H9 (cell line): Measurements from ENCODE around the gene TBC1D13. TPM values are rescaled to one million over a fixed set of nuclear protein-coding genes. Genes with fewer than 3 reads are reported as not detected.

Experiments
- DNase-seq: peaks from one replicate; pipeline ENCODE4 v3.0.0-alpha.2; 2017
- H2AFZ ChIP-seq: one replicate; pipeline ENCODE4 v1.6.1; 2013; ENCODE audit warnings: mild to moderate bottlenecking, low read length, control low read depth, moderate library complexity
- H2AK5ac ChIP-seq: 2 replicates; pipeline ENCODE4 v1.6.1; 2013; ENCODE audit warnings: low read length, control low read depth, mixed read lengths; ENCODE audit not compliant: insufficient read length
- H2BK120ac ChIP-seq: one replicate; pipeline ENCODE4 v1.6.1; 2013; ENCODE audit warnings: low read depth, mild to moderate bottlenecking, low read length, control low read depth, inconsistent platforms; ENCODE audit not compliant: poor library complexity, severe bottlenecking
- H2BK12ac ChIP-seq: 2 replicates; pipeline ENCODE4 v1.6.1; 2013; ENCODE audit warnings: low read length, control low read depth, mixed read lengths, low read depth; ENCODE audit not compliant: insufficient read length
- H2BK15ac ChIP-seq: 2 replicates; pipeline ENCODE4 v1.6.1; 2013; ENCODE audit warnings: low read depth, low read length, control low read depth
- H2BK20ac ChIP-seq: one replicate; pipeline ENCODE4 v1.6.1; 2013; ENCODE audit warnings: low read depth, mild to moderate bottlenecking, low read length, control low read depth, inconsistent platforms; ENCODE audit not compliant: poor library complexity, severe bottlenecking
- H2BK5ac ChIP-seq: 2 replicates; pipeline ENCODE4 v1.6.1; 2013; ENCODE audit warnings: low read length, control low read depth, mixed read lengths; ENCODE audit not compliant: insufficient read length
- H3K14ac ChIP-seq: 2 replicates; pipeline ENCODE4 v1.6.1; 2013; ENCODE audit warnings: low read length, control low read depth; ENCODE audit not compliant: insufficient read depth
- H3K18ac ChIP-seq: 2 replicates; pipeline ENCODE4 v1.6.1; 2013; ENCODE audit warnings: low read depth, mild to moderate bottlenecking, mixed read lengths, low read length, control low read depth; ENCODE audit not compliant: insufficient read length
- H3K23ac ChIP-seq: 2 replicates; pipeline ENCODE4 v1.6.1; 2013; ENCODE audit warnings: low read length, control low read depth, mixed read lengths, low read depth; ENCODE audit not compliant: insufficient read length
- H3K23me2 ChIP-seq: 2 replicates; pipeline ENCODE4 v1.6.1; 2013; ENCODE audit warnings: low read depth, mild to moderate bottlenecking, mixed read lengths, low read length, control low read depth; ENCODE audit not compliant: insufficient read length, poor library complexity, severe bottlenecking
- H3K27ac ChIP-seq: 2 replicates; pipeline ENCODE4 v1.5.1; 2013; ENCODE audit warnings: low read length, control low read depth, mixed read lengths, low read depth; ENCODE audit not compliant: insufficient read length
- H3K27me3 ChIP-seq: 2 replicates; pipeline ENCODE4 v1.6.1; 2013; ENCODE audit warnings: low read length, control low read depth, inconsistent platforms; ENCODE audit not compliant: insufficient read depth
- H3K4ac ChIP-seq: 2 replicates; pipeline ENCODE4 v1.6.1; 2013; ENCODE audit warnings: low read depth, mild to moderate bottlenecking, control low read depth, inconsistent platforms, low read length, moderate library complexity
- H3K4me1 ChIP-seq: 2 replicates; pipeline ENCODE4 v1.6.1; 2013; ENCODE audit warnings: low read length, control low read depth, inconsistent platforms; ENCODE audit not compliant: insufficient read depth
- H3K4me2 ChIP-seq: 2 replicates; pipeline ENCODE4 v1.6.1; 2013; ENCODE audit warnings: low read length, control low read depth, mixed read lengths; ENCODE audit not compliant: insufficient read length, insufficient read depth
- H3K56ac ChIP-seq: 2 replicates; pipeline ENCODE4 v1.6.1; 2013; ENCODE audit warnings: low read depth, mild to moderate bottlenecking, mixed read lengths, low read length, control low read depth; ENCODE audit not compliant: insufficient read length
- H3K79me1 ChIP-seq: 2 replicates; pipeline ENCODE4 v1.6.1; 2013; ENCODE audit warnings: low read depth, mild to moderate bottlenecking, moderate library complexity, low read length, control low read depth, inconsistent platforms; ENCODE audit not compliant: insufficient read depth, poor library complexity, severe bottlenecking
- H3K79me2 ChIP-seq: 2 replicates; pipeline ENCODE4 v1.6.1; 2013; ENCODE audit warnings: low read length, control low read depth, inconsistent platforms; ENCODE audit not compliant: insufficient read depth
- H3K9ac ChIP-seq: 2 replicates; pipeline ENCODE4 v1.6.1; 2013; ENCODE audit warnings: low read length, control low read depth, mixed read lengths; ENCODE audit not compliant: insufficient read length; ENCODE audit errors: extremely low read depth
- H3K9me3 ChIP-seq: one replicate; pipeline ENCODE4 v1.6.1; 2013; ENCODE audit warnings: low read depth, low read length, inconsistent platforms; ENCODE audit not compliant: control insufficient read depth
- H3T11ph ChIP-seq: one replicate; pipeline ENCODE4 v1.6.1; 2013; ENCODE audit warnings: mild to moderate bottlenecking, low read length, control low read depth, inconsistent platforms
- H4K20me1 ChIP-seq: one replicate; pipeline ENCODE4 v1.6.1; 2013; ENCODE audit not compliant: control insufficient read depth, insufficient read length, insufficient read depth
- H4K5ac ChIP-seq: 2 replicates; pipeline ENCODE4 v1.6.1; 2013; ENCODE audit warnings: low read depth, mild to moderate bottlenecking, mixed read lengths, low read length, control low read depth; ENCODE audit not compliant: insufficient read length
- H4K8ac ChIP-seq: replicated peaks from 2 replicates; pipeline ENCODE4 v1.6.1; 2013; ENCODE audit warnings: low read length, control low read depth, mixed read lengths, low read depth; ENCODE audit not compliant: insufficient read length
- H4K91ac ChIP-seq: 2 replicates; pipeline ENCODE4 v1.6.1; 2013; ENCODE audit warnings: low read depth, mild to moderate bottlenecking, moderate library complexity, mixed read lengths, low read length, control low read depth; ENCODE audit not compliant: insufficient read length
- H3K27ac Mint-ChIP-seq, 3 experiments: 2 replicates in 2 of 3; 3 replicates in 1 of 3; pipeline ENCODE4 v1.8.0; 2020 to 2021; ENCODE audit warnings: mixed read lengths in 3 of 3, mild to moderate bottlenecking in 1 of 3, moderate library complexity in 1 of 3
- H3K27me3 Mint-ChIP-seq: 2 replicates; pipeline ENCODE4 v1.8.0; 2021; ENCODE audit warnings: low read depth, mild to moderate bottlenecking, moderate library complexity, mixed read lengths
- H3K36me3 Mint-ChIP-seq, 3 experiments: 2 replicates in 2 of 3; 3 replicates in 1 of 3; pipeline ENCODE4 v1.8.0; 2020 to 2021; ENCODE audit warnings: low read depth in 3 of 3, mixed read lengths in 3 of 3; ENCODE audit not compliant: insufficient read depth in 1 of 3
- H3K4me1 Mint-ChIP-seq, 2 experiments: 2 replicates each; pipeline ENCODE4 v1.8.0; 2020; ENCODE audit warnings: mixed read lengths in 2 of 2
- H3K4me3 Mint-ChIP-seq, 2 experiments: 2 replicates in 1 of 2; 3 replicates in 1 of 2; pipeline ENCODE4 v1.8.0; 2020 to 2021; ENCODE audit warnings: mild to moderate bottlenecking in 2 of 2, mixed read lengths in 2 of 2, moderate library complexity in 1 of 2
- H3K9me3 Mint-ChIP-seq, 2 experiments: 2 replicates in 1 of 2; 3 replicates in 1 of 2; pipeline ENCODE4 v1.8.0; 2020; ENCODE audit warnings: mild to moderate bottlenecking in 2 of 2, mixed read lengths in 2 of 2, moderate library complexity in 1 of 2
- WGBS: extraction: QIAGEN DNeasy Blood & Tissue Kit; methylation state at CpG from one replicate; pipeline ENCODE4 v1.1.7; 2013; ENCODE audit warnings: missing lambda C conversion rate, low lambda C conversion rate, mixed read lengths; ENCODE audit not compliant: insufficient read length; ENCODE audit errors: extremely low coverage; 5-methylcytosine and 5-hydroxymethylcytosine counted together
- total RNA-seq: library from RNA; stranded (reverse); gene quantifications from 2 replicates; pipeline ENCODE4 v1.2.1, GENCODE V29; 2021
- TF ChIP-seq, protein P1 (sequence below): fragments of 200-600 bp; sonication (generic); conservative IDR thresholded peaks from 3 replicates; pipeline ENCODE4 v1.8.0; 2021; ENCODE audit warnings: antibody characterized with exemption, mild to moderate bottlenecking

Gene TBC1D13
- total RNA-seq, 1 experiment from 2014 or later: 27.3 TPM

DNA sequence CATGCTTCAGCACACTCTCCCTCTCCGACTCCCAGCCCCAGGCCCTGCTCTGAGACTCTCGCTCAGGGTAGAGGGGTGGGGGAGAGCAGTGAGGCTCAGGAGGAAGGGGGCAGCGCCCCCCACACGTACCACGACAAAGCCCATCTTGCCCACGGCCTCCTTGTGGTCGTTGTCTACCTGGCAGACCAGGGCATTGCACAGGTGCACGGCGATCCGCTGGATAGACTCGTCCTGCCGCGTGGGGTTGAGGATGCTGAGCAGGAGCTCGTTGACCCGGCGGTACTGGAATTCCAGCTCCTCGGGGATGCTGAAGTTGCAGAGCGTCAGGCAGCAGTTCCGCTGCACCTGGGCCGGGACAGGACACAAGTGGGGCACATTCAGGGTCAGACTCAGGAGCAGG lies 44.7 kb upstream of the TBC1D13 start:
- no peak for DNase-seq
- Mint-ChIP-seq H3K9me3 (no peaks in the 10 kb centered on the region), H3K4me3 (no peak overlapping the region), H3K27ac (no peak overlapping the region), H3K27me3 (no peaks in the 10 kb centered on the region; the same call in 1 of the 2 replicates), H3K36me3 (peaks cover 2 to 19% (median 16%) of the 10 kb centered on the region in 3 experiments; a peak in 6 of 7 replicates), H3K4me1 (no peaks in the 10 kb centered on the region)
- TF ChIP-seq, protein P1, sequence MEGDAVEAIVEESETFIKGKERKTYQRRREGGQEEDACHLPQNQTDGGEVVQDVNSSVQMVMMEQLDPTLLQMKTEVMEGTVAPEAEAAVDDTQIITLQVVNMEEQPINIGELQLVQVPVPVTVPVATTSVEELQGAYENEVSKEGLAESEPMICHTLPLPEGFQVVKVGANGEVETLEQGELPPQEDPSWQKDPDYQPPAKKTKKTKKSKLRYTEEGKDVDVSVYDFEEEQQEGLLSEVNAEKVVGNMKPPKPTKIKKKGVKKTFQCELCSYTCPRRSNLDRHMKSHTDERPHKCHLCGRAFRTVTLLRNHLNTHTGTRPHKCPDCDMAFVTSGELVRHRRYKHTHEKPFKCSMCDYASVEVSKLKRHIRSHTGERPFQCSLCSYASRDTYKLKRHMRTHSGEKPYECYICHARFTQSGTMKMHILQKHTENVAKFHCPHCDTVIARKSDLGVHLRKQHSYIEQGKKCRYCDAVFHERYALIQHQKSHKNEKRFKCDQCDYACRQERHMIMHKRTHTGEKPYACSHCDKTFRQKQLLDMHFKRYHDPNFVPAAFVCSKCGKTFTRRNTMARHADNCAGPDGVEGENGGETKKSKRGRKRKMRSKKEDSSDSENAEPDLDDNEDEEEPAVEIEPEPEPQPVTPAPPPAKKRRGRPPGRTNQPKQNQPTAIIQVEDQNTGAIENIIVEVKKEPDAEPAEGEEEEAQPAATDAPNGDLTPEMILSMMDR: no peak; the same call in 2 of the 3 replicates
- Histone ChIP-seq H3T11ph (no peak overlapping the region), H3K27ac (no peak overlapping the region), H4K8ac (no peak overlapping the region), H3K4me2 (no peak overlapping the region), H3K18ac (no peak overlapping the region), H4K91ac (no peak overlapping the region), H3K23me2 (no peaks in the 10 kb centered on the region), H4K5ac (no peak overlapping the region), H3K4ac (no peak overlapping the region), H2BK20ac (no peak overlapping the region), H2AK5ac (no peak overlapping the region), H3K27me3 (no peaks in the 10 kb centered on the region), H3K14ac (no peak overlapping the region), H2BK120ac (no peak overlapping the region), H3K79me1 (no peaks in the 10 kb centered on the region), H3K23ac (no peak overlapping the region), H2AFZ (no peak overlapping the region), H2BK5ac (no peak overlapping the region), H4K20me1 (no peaks in the 10 kb centered on the region), H3K56ac (no peak overlapping the region), H2BK12ac (no peak overlapping the region), H2BK15ac (no peak overlapping the region), H3K9me3 (no peaks in the 10 kb centered on the region), H3K9ac (no peak overlapping the region), H3K79me2 (no peaks in the 10 kb centered on the region), H3K4me1 (no peaks in the 10 kb centered on the region)
- WGBS: no CpG with 5 or more reads among the region's 20 CpGs
